GM19455 (cell line): Measurements from ENCODE around the gene CTTNBP2NL.

Experiments used
- ATAC-seq: cut with Tn5 transposase; IDR thresholded peaks from one replicate; pipeline ENCODE4 v1.9.1; 2021; ENCODE audit not compliant: unreplicated experiment

Gene CTTNBP2NL

GRCh38 chr1:112505878-112506277, 109.9 kb downstream of the CTTNBP2NL start:
- ATAC-seq = no peak

- ATAC-seq = no peak
Observed at GRCh38 chr1:112506306-112506705, 110.3 kb downstream of the CTTNBP2NL start.

- ATAC-seq = no peak
Observed at GRCh38 chr1:112506731-112507130, 110.7 kb downstream of the CTTNBP2NL start.

- no peak for ATAC-seq
Observed at GRCh38 chr1:112507336-112507735, 111.3 kb downstream of the CTTNBP2NL start.

GRCh38 chr1:112507921-112508277, 111.9 kb downstream of the CTTNBP2NL start:
- no peak for ATAC-seq

- ATAC-seq = no peak
Observed at GRCh38 chr1:112508278-112509004, 112.4 kb downstream of the CTTNBP2NL start, which contains the start of gene WNT2B. Gene WNT2B, plus strand, starts transcription at chr1:112508965. Its CDS starts 298 bp downstream, at chr1:112509263.

- ATAC-seq = no peak
Observed at GRCh38 chr1:112509005-112509659, 113.1 kb downstream of the CTTNBP2NL start.

- no peak for ATAC-seq
Observed at GRCh38 chr1:112509660-112510178, 113.7 kb downstream of the CTTNBP2NL start.

GRCh38 chr1:112510340-112510739, 114.3 kb downstream of the CTTNBP2NL start:
- no peak for ATAC-seq
